K562 (cell line): ENCODE data around the gene OSBPL3. TPM values are rescaled to one million over a fixed set of nuclear protein-coding genes. Genes with fewer than 3 reads are reported as not detected.

ENCODE experiments used
- ATAC-seq: fragments of 200-7000 bp; cut with Tn5 transposase; 3 replicates; pipeline ENCODE4 v1.9.1; 2020; ENCODE audit warnings: moderate library complexity
- BruUV-seq: library from RNA; stranded (reverse); fragments of 400-500 nt; replicated peaks from 2 replicates; lab custom pipeline; 2021; lab: Mats Ljungman, UMichigan
- CTCF ChIA-PET: fragments of 300-600 bp; formaldehyde crosslinking; extraction: SDS; loops from one replicate; lab custom pipeline; 2021; ENCODE audit warnings: low intra/inter-chr PET ratio; lab: Yijun Ruan, JAX
- POLR2A ChIA-PET: fragments of 300-600, 350-650 bp; sonication (Branson Sonifier 250); formaldehyde crosslinking; extraction: SDS; loops from one replicate; lab custom pipeline; 2021; ENCODE audit warnings: antibody characterized with exemption, inconsistent platforms; lab: Yijun Ruan, JAX
- DNase-seq, 4 experiments: peaks; one replicate each; pipeline versions ENCODE4 v3.0.0 to v3.0.0-alpha.2; 2011 to 2018; ENCODE audit warnings: low spot score in 3 of 4, mixed read lengths in 3 of 4; ENCODE audit errors: extremely low read depth in 1 of 4
- FAIRE-seq: peaks from 2 replicates; lab custom pipeline; 2011; peaks lifted over from hg19 to GRCh38; lab: Jason Lieb, UNC
- H2AFZ ChIP-seq: 2 replicates; pipeline ENCODE4 v1.6.0; 2011; ENCODE audit warnings: low read depth, low read length, control low read depth, inconsistent platforms
- H3K27ac ChIP-seq: fragments of 200-600 bp; 3 replicates; pipeline ENCODE4 v1.8.0; 2011; ENCODE audit warnings: low read depth, mild to moderate bottlenecking, control low read depth, inconsistent platforms, low read length, moderate library complexity, mixed read lengths; ENCODE audit errors: extremely low read depth
- H3K27me3 ChIP-seq, 2 experiments: fragments of 300-600 bp in 1 of 2; 2 replicates in 1 of 2; 3 replicates in 1 of 2; pipeline versions ENCODE4 v1.6.0 to v1.8.0; 2011; ENCODE audit warnings: inconsistent platforms in 2 of 2, low read length in 2 of 2, mild to moderate bottlenecking in 1 of 2, mixed read lengths in 1 of 2, moderate library complexity in 1 of 2; ENCODE audit not compliant: control insufficient read depth in 2 of 2, insufficient read depth in 2 of 2
- H3K36me3 ChIP-seq: fragments of 300-600 bp; 3 replicates; pipeline ENCODE4 v1.8.0; 2011; ENCODE audit warnings: mild to moderate bottlenecking, low read length, inconsistent platforms; ENCODE audit not compliant: control insufficient read depth, insufficient read depth
- H3K4me1 ChIP-seq, 2 experiments: fragments of 200-600 bp in 1 of 2; replicated peaks in 1 of 2; 2 replicates in 1 of 2; 3 replicates in 1 of 2; pipeline versions ENCODE4 v1.5.1 to v1.8.0; 2011; ENCODE audit warnings: inconsistent platforms in 2 of 2, low read length in 2 of 2, mild to moderate bottlenecking in 1 of 2, mixed read lengths in 1 of 2, moderate library complexity in 1 of 2; ENCODE audit not compliant: control insufficient read depth in 2 of 2, insufficient read depth in 2 of 2
- H3K4me2 ChIP-seq: 2 replicates; pipeline ENCODE4 v1.6.1; 2011; ENCODE audit warnings: low read length, control low read depth, inconsistent platforms, mixed read lengths; ENCODE audit not compliant: insufficient read depth
- H3K4me3 ChIP-seq: fragments of 200-600 bp; sonication (generic), shearing (Covaris generic); 2 replicates; pipeline ENCODE4 v1.5.1; 2016; ENCODE audit warnings: control low read depth, inconsistent platforms
- H3K79me2 ChIP-seq: fragments of 200-600 bp; 3 replicates; pipeline ENCODE4 v1.8.0; 2011; ENCODE audit warnings: low read length, inconsistent platforms; ENCODE audit not compliant: control insufficient read depth, insufficient read depth
- H3K9ac ChIP-seq, 2 experiments: 2 replicates each; pipeline versions ENCODE4 v1.6.0 to v1.6.1; 2011; ENCODE audit warnings: low read depth in 2 of 2, low read length in 2 of 2, control low read depth in 1 of 2, inconsistent platforms in 1 of 2, mild to moderate bottlenecking in 1 of 2, mixed read lengths in 1 of 2; ENCODE audit not compliant: insufficient read depth in 1 of 2
- H3K9me1 ChIP-seq: one replicate; pipeline ENCODE4 v1.6.0; 2011; ENCODE audit warnings: inconsistent platforms, mild to moderate bottlenecking, low read length, moderate library complexity; ENCODE audit not compliant: control insufficient read depth, insufficient read depth
- H3K9me3 ChIP-seq: replicated peaks from 2 replicates; pipeline ENCODE4 v1.5.1; 2011; ENCODE audit warnings: low read depth, low read length, inconsistent platforms; ENCODE audit not compliant: control insufficient read depth, insufficient read depth
- H4K20me1 ChIP-seq: replicated peaks from 2 replicates; pipeline ENCODE4 v1.6.1; 2011; ENCODE audit warnings: low read length, inconsistent platforms, mixed read lengths; ENCODE audit not compliant: control insufficient read depth, insufficient read depth
- BDP1 ChIP-seq: IDR thresholded peaks from 3 replicates; pipeline ENCODE4 v1.6.1; 2011; ENCODE audit not compliant: insufficient read length, insufficient read depth
- EP400 ChIP-seq: fragments of 450-650 bp; IDR thresholded peaks from 2 replicates; pipeline ENCODE4 v1.6.1; 2017; ENCODE audit warnings: antibody characterized with exemption, mild to moderate bottlenecking, moderate library complexity
- PBX2 ChIP-seq, 2 experiments: IDR thresholded peaks in 1 of 2; conservative IDR thresholded peaks in 1 of 2; 2 replicates each; pipeline ENCODE4 v1.6.1; 2016; ENCODE audit warnings: low read depth in 2 of 2, mild to moderate bottlenecking in 1 of 2, missing compliant biosample characterization in 1 of 2, missing genetic modification characterization in 1 of 2, moderate library complexity in 1 of 2
- SREBF2 ChIP-seq: sonication (generic); formaldehyde crosslinking; IDR thresholded peaks from 2 replicates; pipeline ENCODE4 v1.4.0; 2020; ENCODE audit warnings: mild to moderate bottlenecking, missing genetic modification reagents
- TCF3 ChIP-seq: sonication (generic); formaldehyde crosslinking; IDR thresholded peaks from 2 replicates; pipeline ENCODE4 v1.4.0; 2020; ENCODE audit warnings: mild to moderate bottlenecking, missing genetic modification reagents
- VEZF1 ChIP-seq: fragments of 200-800 bp; sonication (Bioruptor generic); IDR thresholded peaks from 2 replicates; pipeline ENCODE4 v1.6.1; 2017; ENCODE audit warnings: missing genetic modification characterization, missing compliant biosample characterization
- ZBTB2 ChIP-seq: fragments of 450-650 bp; IDR thresholded peaks from 2 replicates; pipeline ENCODE4 v1.6.1; 2016; ENCODE audit warnings: antibody characterized with exemption
- ZNF551 ChIP-seq: fragments of 250-450 bp; sonication (Bioruptor Pico); IDR thresholded peaks from 2 replicates; pipeline ENCODE4 v1.5.0; 2021; ENCODE audit warnings: mild to moderate bottlenecking, moderate library complexity
- ZNF584 ChIP-seq: fragments of 200-800 bp; sonication (Bioruptor generic); IDR thresholded peaks from 2 replicates; pipeline ENCODE4 v1.6.1; 2016; ENCODE audit warnings: low read depth, mild to moderate bottlenecking, missing genetic modification characterization, missing compliant biosample characterization
- WGBS: fragments of 100-300 bp; shearing (Covaris generic); methylation state at CpG from one replicate; pipeline ENCODE4 v1.1.6; 2016; ENCODE audit warnings: low coverage, mixed read lengths; ENCODE audit not compliant: insufficient coverage; ENCODE audit errors: missing lambda C conversion rate; 5-methylcytosine and 5-hydroxymethylcytosine counted together
- in situ Hi-C: fragments of 300-500 bp; cut with MboI; formaldehyde crosslinking; loops from 4 replicates; pipeline ENCODE4 v1.15.0; 2018; ENCODE audit warnings: inconsistent platforms, mixed read lengths
- intact Hi-C: fragments of 100-400 bp; cut with micrococcal nuclease; formaldehyde crosslinking; loops from 2 replicates; pipeline ENCODE4 v1.14.2; 2022
- polyA plus RNA-seq, 8 experiments: library from polyadenylated mRNA; depleted of rRNA in 4 of 8; stranded (reverse) in 5 of 8; unstranded in 3 of 8; fragments of >200 nt; fragmentation: Nextera tagmentation in 2 of 8; fragmentation: Illumina TruSeq in 1 of 8; extraction: Ambion mirVana in 2 of 8; extraction: Trizol in 1 of 8; gene quantifications; 2 replicates each; pipeline versions ENCODE4 v1.2.1 to v1.2.3, GENCODE V29; 2011 to 2014; ENCODE audit warnings: inconsistent platforms in 1 of 8, missing spikeins in 1 of 8
- total RNA-seq, 7 experiments: library from RNA; depleted of rRNA in 6 of 7; stranded (reverse); fragments of >200 nt in 6 of 7; fragmentation: Illumina TruSeq in 2 of 7; extraction: Trizol in 2 of 7; gene quantifications; 2 replicates each; pipeline versions ENCODE4 v1.2.1 to v1.2.3, GENCODE V29; 2011 to 2021; ENCODE audit warnings: low replicate concordance in 1 of 7

OSBPL3 gene
- total and polyA plus RNA-seq, 9 of the 15 experiments (the other 6 are each of a cell fraction or from before 2014, with no cell fraction given), result 4.8 to 37.2 (median 26.5) TPM

- no peak overlapping the region for H2AFZ ChIP-seq
- no peak overlapping the region for H3K4me3 ChIP-seq
- intact Hi-C loops (no loop called here), in situ Hi-C loops (no loop called here)
- peaks cover 0 to under 1% of the 10 kb centered on the region in 2 experiments; a peak in 2 of 5 replicates for H3K4me1 ChIP-seq
- no peaks in the 10 kb centered on the region for H3K9me3 ChIP-seq
- H3K9ac ChIP-seq, result no peak overlapping the region
- FAIRE-seq, result no peak
- H4K20me1 ChIP-seq, result no peaks in the 10 kb centered on the region
- no peak for DNase-seq
- H3K79me2 ChIP-seq, result no peaks in the 10 kb centered on the region
- ChIA-PET POLR2A (interaction anchor here (0.7 kb wide), 1 partner anchor 47 kb away, joined by 3 read pairs; no protein-coding TSS in a partner anchor), CTCF (no interaction called here)
- peaks cover 23% of the 10 kb centered on the region; the same call in 2 of the 3 replicates for H3K36me3 ChIP-seq
- TF ChIP-seq ZNF584 (CRISPR knock-in tag), result no peak
- no peak for TF ChIP-seq VEZF1
- no peak for TF ChIP-seq EP400
- no peak for TF ChIP-seq PBX2 (CRISPR knock-in tag; IDR thresholded peaks at IDR 0.05; ENCODE audit: low read depth)
- no peak for TF ChIP-seq PBX2 (tag; conservative IDR thresholded peaks at IDR 0.05; ENCODE audit: low read depth)
- no peak for TF ChIP-seq TCF3 (CRISPR knock-in tag)
- no peak for TF ChIP-seq SREBF2 (CRISPR knock-in tag)
- no peak for TF ChIP-seq ZNF551 (CRISPR knock-in tag)
- no peak for TF ChIP-seq ZBTB2
- no peak for TF ChIP-seq BDP1
- no peak overlapping the region for H3K4me2 ChIP-seq
- H3K27ac ChIP-seq, result no peak overlapping the region
- BruUV-seq, result no TSS peak
- H3K27me3 ChIP-seq, result no peaks in the 10 kb centered on the region
- ATAC-seq, result no peak
- H3K9me1 ChIP-seq, result no peaks in the 10 kb centered on the region
- WGBS, result 76% methylated on average over 4 of the region's 4 CpGs
Observed at GRCh38 chr7:24873944-24874343, 106.0 kb downstream of the OSBPL3 start.
